ENCODE measurements around the gene GOT2. TPM values are rescaled to one million over a fixed set of nuclear protein-coding genes. Genes with fewer than 3 reads are reported as not detected.

GOT2 gene
- polyA plus RNA-seq, 1 donor from 2014 or later, result 55.6 TPM

DNA sequence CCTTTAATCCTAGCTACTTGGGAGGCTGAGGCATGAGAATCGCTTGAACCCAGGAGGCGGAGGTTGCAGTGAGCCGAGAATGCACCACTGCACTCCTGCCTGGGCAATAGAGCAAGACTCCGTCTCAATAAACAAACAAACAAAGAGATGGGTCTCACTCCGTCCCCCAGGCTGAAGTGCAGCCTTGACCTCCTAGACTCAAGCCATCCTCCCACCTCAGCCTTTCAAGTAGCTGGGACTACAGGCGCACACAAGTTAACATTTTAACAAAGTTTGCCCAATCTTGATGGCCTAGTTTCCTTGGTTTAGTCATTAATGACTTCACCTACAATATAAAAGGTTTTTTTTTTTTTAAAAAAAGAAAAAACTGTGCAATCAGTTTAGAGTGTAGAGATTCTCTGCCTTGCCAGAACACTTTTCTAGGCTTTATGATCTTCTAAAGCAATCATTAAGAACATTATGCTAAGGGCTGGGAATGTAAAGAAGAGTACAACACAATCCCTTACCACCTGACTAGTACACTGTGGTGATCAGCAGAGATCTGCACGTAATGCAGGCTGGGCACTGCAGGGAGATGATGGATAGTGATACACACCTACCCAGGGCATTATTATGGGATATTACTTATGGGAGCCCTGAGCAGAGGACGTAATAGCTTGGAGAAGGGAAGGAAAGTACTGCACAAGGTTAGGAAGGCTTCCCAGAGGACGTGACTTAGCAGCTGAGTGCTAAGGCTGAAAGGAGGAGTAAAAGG, 6.9 kb downstream of the GOT2 start:
- Histone ChIP-seq H3K27me3 (ENCODE audit: insufficient read depth, low read depth, low read length) (no peaks in the 10 kb centered on the region), H3K9ac (ENCODE audit: low read length) (no peak overlapping the region), H3K27ac (ENCODE audit: low read length) (no peak overlapping the region), H3F3A (ENCODE audit: insufficient read depth, low read length, poor library complexity, severe bottlenecking) (no peaks in the 10 kb centered on the region), H3K9me2 (ENCODE audit: insufficient read depth, low read length) (no peaks in the 10 kb centered on the region), H3K4me3 (ENCODE audit: low read length) (no peak overlapping the region), H3K79me2 (replicated peaks; ENCODE audit: insufficient read depth, low read length) (peaks cover 22% of the 10 kb centered on the region), H4K20me1 (ENCODE audit: insufficient read depth) (no peaks in the 10 kb centered on the region), H3K36me3 (ENCODE audit: insufficient read depth, low read length) (no peaks in the 10 kb centered on the region), H3K9me3 (ENCODE audit: low read length) (no peaks in the 10 kb centered on the region), H3K4me2 (ENCODE audit: low read length) (no peak overlapping the region), H2AFZ (ENCODE audit: low read depth, low read length) (no peak overlapping the region)
- TF ChIP-seq EZH2 (IDR thresholded peaks at IDR 0.05; ENCODE audit: borderline replicate concordance, insufficient read depth, low read length, poor library complexity, severe bottlenecking) (no peak), POLR2AphosphoS5 (IDR thresholded peaks at IDR 0.05) (no peak), MXI1 (conservative IDR thresholded peaks at IDR 0.05; ENCODE audit: poor library complexity, severe bottlenecking) (no peak), TAF1 (IDR thresholded peaks at IDR 0.05; ENCODE audit: low read depth) (no peak), SMC3 (conservative IDR thresholded peaks at IDR 0.05; ENCODE audit: poor library complexity) (no peak), REST (IDR thresholded peaks at IDR 0.05; ENCODE audit: borderline replicate concordance) (no peak), EP300 (conservative IDR thresholded peaks at IDR 0.05; ENCODE audit: poor library complexity, severe bottlenecking) (no peak), RAD21 (conservative IDR thresholded peaks at IDR 0.05) (no peak)
- TF ChIP-seq, protein P1, sequence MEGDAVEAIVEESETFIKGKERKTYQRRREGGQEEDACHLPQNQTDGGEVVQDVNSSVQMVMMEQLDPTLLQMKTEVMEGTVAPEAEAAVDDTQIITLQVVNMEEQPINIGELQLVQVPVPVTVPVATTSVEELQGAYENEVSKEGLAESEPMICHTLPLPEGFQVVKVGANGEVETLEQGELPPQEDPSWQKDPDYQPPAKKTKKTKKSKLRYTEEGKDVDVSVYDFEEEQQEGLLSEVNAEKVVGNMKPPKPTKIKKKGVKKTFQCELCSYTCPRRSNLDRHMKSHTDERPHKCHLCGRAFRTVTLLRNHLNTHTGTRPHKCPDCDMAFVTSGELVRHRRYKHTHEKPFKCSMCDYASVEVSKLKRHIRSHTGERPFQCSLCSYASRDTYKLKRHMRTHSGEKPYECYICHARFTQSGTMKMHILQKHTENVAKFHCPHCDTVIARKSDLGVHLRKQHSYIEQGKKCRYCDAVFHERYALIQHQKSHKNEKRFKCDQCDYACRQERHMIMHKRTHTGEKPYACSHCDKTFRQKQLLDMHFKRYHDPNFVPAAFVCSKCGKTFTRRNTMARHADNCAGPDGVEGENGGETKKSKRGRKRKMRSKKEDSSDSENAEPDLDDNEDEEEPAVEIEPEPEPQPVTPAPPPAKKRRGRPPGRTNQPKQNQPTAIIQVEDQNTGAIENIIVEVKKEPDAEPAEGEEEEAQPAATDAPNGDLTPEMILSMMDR (IDR thresholded peaks at IDR 0.05; ENCODE audit: poor library complexity, severe bottlenecking), result no peak

DNA sequence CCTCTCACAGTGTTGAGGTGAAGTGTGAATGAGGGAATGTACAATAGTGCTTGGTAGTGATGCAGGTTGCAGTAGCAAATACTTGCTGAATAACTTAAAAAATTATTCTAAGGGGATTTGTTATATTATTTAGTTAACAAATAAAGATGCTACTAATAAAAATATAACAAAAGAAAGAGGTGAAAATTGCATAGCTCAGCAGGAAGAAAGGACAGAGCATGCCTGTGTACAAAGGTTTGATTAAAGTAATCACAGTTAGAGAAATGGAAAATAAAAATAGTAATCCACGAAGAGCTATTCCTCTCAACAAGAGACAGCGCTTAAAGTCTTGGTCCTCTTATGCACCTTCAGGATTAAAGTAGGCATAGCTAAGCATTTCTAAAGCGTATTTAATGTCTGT, 11.0 kb downstream of the GOT2 start:
- Histone ChIP-seq H3K9me2 (ENCODE audit: insufficient read depth, low read length) (no peaks in the 10 kb centered on the region), H3K36me3 (ENCODE audit: insufficient read depth, low read length) (no peaks in the 10 kb centered on the region), H2AFZ (ENCODE audit: low read depth, low read length) (no peak overlapping the region)

More for the DNA sequence above, 11.0 kb downstream of the GOT2 start:
- no peaks in the 10 kb centered on the region for H4K20me1 ChIP-seq (ENCODE audit: insufficient read depth)
- no peak overlapping the region for H3K4me3 ChIP-seq (ENCODE audit: low read length)
- no peaks in the 10 kb centered on the region for H3F3A ChIP-seq (ENCODE audit: insufficient read depth, low read length, poor library complexity, severe bottlenecking)
- no peaks in the 10 kb centered on the region for H3K27me3 ChIP-seq (ENCODE audit: insufficient read depth, low read depth, low read length)
- H3K9me3 ChIP-seq (ENCODE audit: low read length), result no peaks in the 10 kb centered on the region
- no peak overlapping the region for H3K27ac ChIP-seq (ENCODE audit: low read length)
- H3K79me2 ChIP-seq (replicated peaks; ENCODE audit: insufficient read depth, low read length), result peaks cover 3% of the 10 kb centered on the region
- no peak overlapping the region for H3K9ac ChIP-seq (ENCODE audit: low read length)
- no peak overlapping the region for H3K4me2 ChIP-seq (ENCODE audit: low read length)
- TF ChIP-seq EP300 (conservative IDR thresholded peaks at IDR 0.05; ENCODE audit: poor library complexity, severe bottlenecking) (no peak), REST (IDR thresholded peaks at IDR 0.05; ENCODE audit: borderline replicate concordance) (no peak), EZH2 (IDR thresholded peaks at IDR 0.05; ENCODE audit: borderline replicate concordance, insufficient read depth, low read length, poor library complexity, severe bottlenecking) (no peak), POLR2AphosphoS5 (IDR thresholded peaks at IDR 0.05) (no peak), MXI1 (conservative IDR thresholded peaks at IDR 0.05; ENCODE audit: poor library complexity, severe bottlenecking) (no peak), RAD21 (conservative IDR thresholded peaks at IDR 0.05) (no peak), TAF1 (IDR thresholded peaks at IDR 0.05; ENCODE audit: low read depth) (no peak), SMC3 (conservative IDR thresholded peaks at IDR 0.05; ENCODE audit: poor library complexity) (no peak)
- TF ChIP-seq, protein P1 (IDR thresholded peaks at IDR 0.05; ENCODE audit: poor library complexity, severe bottlenecking), result no peak
